Measurements from ENCODE around the gene DMBX1.

DMBX1 gene

GRCh38 chr1:46517932-46518498, 28.4 kb downstream of the DMBX1 start:
- Mint-ChIP-seq H3K4me3 (peak overlapping the region; percentile 6), H3K36me3 (ENCODE audit: low read depth) (no peaks in the 10 kb centered on the region), H3K27ac (no peak overlapping the region), H3K9me3 (no peaks in the 10 kb centered on the region), H3K4me1 (peaks cover 57% of the 10 kb centered on the region), H3K27me3 (ENCODE audit: low read depth, poor library complexity) (peaks cover 79% of the 10 kb centered on the region)
- no peak for TF ChIP-seq CTCF (IDR thresholded peaks at IDR 0.05)
- DNase-seq: no peak

- DNase-seq: no peak
- Mint-ChIP-seq H3K4me3 (no peak overlapping the region), H3K4me1 (peaks cover 55% of the 10 kb centered on the region), H3K27me3 (ENCODE audit: low read depth, poor library complexity) (peaks cover 84% of the 10 kb centered on the region), H3K27ac (no peak overlapping the region), H3K36me3 (ENCODE audit: low read depth) (no peaks in the 10 kb centered on the region), H3K9me3 (no peaks in the 10 kb centered on the region)
- no peak for TF ChIP-seq CTCF (IDR thresholded peaks at IDR 0.05)
Observed at GRCh38 chr1:46519209-46519608, 29.6 kb downstream of the DMBX1 start.

GRCh38 chr1:46520063-46520911, 30.7 kb downstream of the DMBX1 start:
- TF ChIP-seq CTCF (IDR thresholded peaks at IDR 0.05): no peak
- Mint-ChIP-seq H3K9me3 (no peaks in the 10 kb centered on the region), H3K36me3 (ENCODE audit: low read depth) (no peaks in the 10 kb centered on the region), H3K27ac (no peak overlapping the region), H3K4me3 (peak overlapping the region; percentile 27), H3K4me1 (peaks cover 64% of the 10 kb centered on the region), H3K27me3 (ENCODE audit: low read depth, poor library complexity) (peaks cover 84% of the 10 kb centered on the region)
- DNase-seq: peak; percentile 66

- Mint-ChIP-seq H3K4me1 (peaks cover 70% of the 10 kb centered on the region), H3K36me3 (ENCODE audit: low read depth) (no peaks in the 10 kb centered on the region), H3K27ac (no peak overlapping the region), H3K27me3 (ENCODE audit: low read depth, poor library complexity) (peaks cover 84% of the 10 kb centered on the region), H3K4me3 (no peak overlapping the region), H3K9me3 (no peaks in the 10 kb centered on the region)
- no peak for TF ChIP-seq CTCF (IDR thresholded peaks at IDR 0.05)
- no peak for DNase-seq
Observed at GRCh38 chr1:46521414-46521813, 31.8 kb downstream of the DMBX1 start.

GRCh38 chr1:46522184-46522968, 32.7 kb downstream of the DMBX1 start:
- Mint-ChIP-seq H3K9me3 (no peaks in the 10 kb centered on the region), H3K27ac (no peak overlapping the region), H3K36me3 (ENCODE audit: low read depth) (no peaks in the 10 kb centered on the region), H3K4me3 (no peak overlapping the region), H3K27me3 (ENCODE audit: low read depth, poor library complexity) (peaks cover 85% of the 10 kb centered on the region), H3K4me1 (peaks cover 70% of the 10 kb centered on the region)
- no peak for DNase-seq
- TF ChIP-seq CTCF (IDR thresholded peaks at IDR 0.05): no peak

All from nephron progenitor cell (in vitro differentiated cells).